Activated CD4-positive, alpha-beta T cell treated with anti-CD3 and anti-CD28 coated beads, Interleukin-2, amount 50 U/mL, for 4 hours (primary cell): Measurements from ENCODE around the gene BFSP2.

ENCODE experiments used
- DNase-seq, 2 experiments: peaks; one replicate each; pipeline ENCODE4 v3.0.0-alpha.2; 2020

BFSP2 gene, protein sequence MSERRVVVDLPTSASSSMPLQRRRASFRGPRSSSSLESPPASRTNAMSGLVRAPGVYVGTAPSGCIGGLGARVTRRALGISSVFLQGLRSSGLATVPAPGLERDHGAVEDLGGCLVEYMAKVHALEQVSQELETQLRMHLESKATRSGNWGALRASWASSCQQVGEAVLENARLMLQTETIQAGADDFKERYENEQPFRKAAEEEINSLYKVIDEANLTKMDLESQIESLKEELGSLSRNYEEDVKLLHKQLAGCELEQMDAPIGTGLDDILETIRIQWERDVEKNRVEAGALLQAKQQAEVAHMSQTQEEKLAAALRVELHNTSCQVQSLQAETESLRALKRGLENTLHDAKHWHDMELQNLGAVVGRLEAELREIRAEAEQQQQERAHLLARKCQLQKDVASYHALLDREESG

DNA sequence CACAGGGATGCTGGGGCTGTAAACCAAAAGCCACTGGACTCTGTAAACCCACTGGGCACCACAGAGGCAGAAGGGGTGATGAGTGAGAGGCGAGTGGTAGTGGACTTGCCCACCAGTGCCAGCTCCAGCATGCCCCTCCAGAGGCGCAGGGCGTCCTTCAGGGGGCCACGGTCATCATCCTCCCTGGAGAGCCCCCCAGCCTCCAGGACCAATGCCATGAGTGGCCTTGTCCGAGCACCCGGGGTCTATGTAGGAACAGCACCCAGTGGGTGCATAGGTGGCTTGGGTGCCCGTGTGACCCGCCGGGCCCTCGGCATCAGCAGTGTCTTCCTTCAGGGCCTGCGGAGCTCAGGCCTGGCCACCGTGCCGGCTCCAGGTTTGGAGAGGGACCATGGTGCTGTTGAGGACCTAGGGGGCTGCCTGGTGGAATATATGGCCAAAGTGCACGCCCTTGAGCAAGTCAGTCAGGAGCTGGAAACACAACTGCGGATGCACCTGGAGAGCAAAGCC is at the start of gene BFSP2:
TSS of gene BFSP2 (plus strand) at position 51 of the 510 bp plus-strand sequence. CDS start at position 79, 28 bp downstream.
- DNase-seq = no peak

- DNase-seq = no peak
Observed at GRCh38 chr3:133354721-133355120, 45.1 kb upstream of the BFSP2 start.

- DNase-seq = no peak
Observed at GRCh38 chr3:133360476-133360875, 39.4 kb upstream of the BFSP2 start.

DNA sequence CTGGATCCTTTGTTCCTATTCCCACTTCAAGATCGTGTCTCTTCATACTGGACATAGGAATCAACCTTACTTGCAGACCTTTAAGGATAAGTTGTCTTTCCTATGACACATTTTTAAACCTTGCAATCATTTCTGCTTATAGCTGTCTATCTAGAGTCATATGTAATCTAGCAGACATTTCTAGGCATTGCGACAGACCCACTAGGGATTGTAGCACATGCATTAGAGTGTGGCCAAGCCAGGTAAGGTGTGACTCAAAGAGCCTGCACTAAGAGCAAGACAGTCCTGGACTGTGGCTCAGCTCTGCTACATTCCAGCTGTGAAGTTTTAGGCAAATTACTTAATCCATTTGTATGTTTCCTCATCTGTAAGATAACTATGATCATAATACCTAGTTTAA is 38.8 kb upstream of the BFSP2 start:
- no peak for DNase-seq

DNA sequence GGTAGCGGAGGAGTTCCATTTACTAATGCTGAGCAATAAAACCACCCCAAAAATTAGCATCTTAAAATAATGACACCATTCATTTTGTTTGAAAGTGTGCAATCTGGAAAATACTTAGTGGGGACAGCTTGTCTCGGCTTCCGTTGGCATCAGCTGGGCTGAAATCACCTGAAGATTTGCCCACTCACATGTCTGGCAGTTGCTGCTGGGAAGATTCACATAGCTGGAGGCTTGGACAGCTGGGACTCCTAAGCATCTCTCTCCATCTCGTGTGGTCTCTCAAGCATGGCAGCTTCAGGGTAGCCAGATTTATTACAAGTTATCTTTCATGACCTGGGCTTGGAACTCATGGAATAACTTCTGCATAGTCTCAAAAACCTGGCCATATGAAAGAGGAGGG is 38.4 kb upstream of the BFSP2 start:
- DNase-seq = no peak

- no peak for DNase-seq
Observed at GRCh38 chr3:133362539-133362938, 37.3 kb upstream of the BFSP2 start.

- no peak for DNase-seq
Observed at GRCh38 chr3:133364704-133365103, 35.2 kb upstream of the BFSP2 start.

- no peak for DNase-seq
Observed at GRCh38 chr3:133366921-133367320, 32.9 kb upstream of the BFSP2 start.

- no peak for DNase-seq
Observed at GRCh38 chr3:133367403-133367802, 32.5 kb upstream of the BFSP2 start.

GRCh38 chr3:133367956-133368355 is 31.9 kb upstream of the BFSP2 start:
- DNase-seq = no peak

DNA sequence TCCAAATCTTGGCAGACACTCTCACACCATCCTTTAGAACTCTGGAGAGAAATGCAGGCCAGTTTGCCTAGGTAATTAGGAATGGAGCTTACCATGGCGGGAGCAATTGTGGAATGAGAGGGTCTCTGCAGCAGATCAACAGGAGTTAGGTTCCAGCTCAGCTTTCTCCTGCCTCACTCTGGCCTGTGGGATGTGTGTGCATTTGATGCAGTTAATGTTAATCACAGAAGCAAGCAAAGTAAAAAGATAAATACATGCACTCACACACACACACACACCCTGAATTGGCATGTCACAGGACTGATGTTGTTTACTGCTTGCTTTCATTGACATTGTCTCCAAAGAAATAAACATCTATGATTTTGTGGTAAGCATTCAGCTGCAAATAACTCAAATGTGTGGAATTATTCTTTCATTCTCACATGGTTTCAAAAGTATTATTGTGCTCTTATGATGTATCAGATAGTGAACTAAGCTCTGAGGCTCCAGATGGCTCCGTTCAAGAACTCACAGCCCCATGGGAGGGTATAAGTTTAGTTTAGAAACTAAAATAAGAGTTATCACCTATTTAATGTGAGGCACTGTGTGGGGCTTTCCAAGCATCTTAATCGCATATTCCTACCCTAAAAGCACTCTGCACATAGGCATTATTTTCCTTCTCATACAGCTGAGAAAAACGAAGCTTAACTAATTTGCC is 31.3 kb upstream of the BFSP2 start:
- no peak for DNase-seq

DNA sequence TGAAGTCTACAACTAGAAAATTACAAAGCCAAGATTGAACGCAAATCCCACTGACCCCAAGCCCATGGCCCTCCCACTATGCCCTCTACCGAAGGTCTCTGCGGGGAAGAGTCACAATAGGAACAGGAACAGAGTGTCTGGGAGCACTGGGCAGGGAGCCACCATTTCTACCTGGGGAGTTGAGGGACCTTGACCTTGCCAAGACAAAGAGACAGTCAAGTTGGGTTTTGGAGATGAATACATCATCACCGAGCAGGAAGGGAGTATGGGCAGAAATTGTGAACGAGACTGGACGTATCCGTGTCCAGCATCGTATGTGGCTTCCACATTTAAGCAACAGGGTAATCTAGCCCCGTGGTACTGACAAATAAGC is 30.8 kb upstream of the BFSP2 start:
- no peak for DNase-seq

GRCh38 chr3:133371181-133371580 is 28.7 kb upstream of the BFSP2 start:
- DNase-seq = no peak

- no peak for DNase-seq
Observed at GRCh38 chr3:133371676-133372075, 28.2 kb upstream of the BFSP2 start.

DNA sequence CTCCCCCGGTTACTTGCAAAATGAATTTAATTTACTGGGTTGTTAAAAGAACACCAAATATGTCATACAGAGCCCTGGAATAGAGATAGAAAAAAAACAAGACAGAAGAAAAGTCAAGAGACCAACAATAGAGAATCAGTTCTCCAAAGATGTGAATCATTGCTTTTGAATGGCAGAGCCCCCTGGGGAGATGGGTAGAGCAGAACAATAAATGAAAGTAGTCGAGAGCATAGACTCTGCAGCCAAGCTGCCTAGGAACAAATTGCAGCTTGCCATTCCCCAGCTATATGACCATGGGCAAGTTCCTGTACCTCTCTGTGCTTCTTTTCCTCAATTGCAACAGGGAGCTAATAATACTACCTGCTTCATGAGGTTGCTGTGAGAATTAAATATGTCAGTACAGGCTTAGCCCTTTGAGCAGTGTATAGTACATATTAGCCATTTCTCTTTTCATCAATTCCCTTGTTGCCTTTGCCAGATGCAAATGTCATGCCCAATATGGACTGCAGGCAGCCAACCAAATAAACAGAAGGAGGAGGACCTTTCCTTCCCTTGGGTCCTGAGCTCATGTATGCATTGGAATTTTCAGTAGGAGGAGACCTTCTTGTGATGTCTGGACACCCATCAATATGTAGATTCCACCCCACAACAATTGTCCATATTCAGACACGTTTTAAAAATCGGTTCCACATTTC is 25.0 kb upstream of the BFSP2 start:
- DNase-seq = no peak

- no peak for DNase-seq
Observed at GRCh38 chr3:133375403-133375745, 24.5 kb upstream of the BFSP2 start.

GRCh38 chr3:133376810-133377209 is 23.0 kb upstream of the BFSP2 start:
- DNase-seq = no peak

GRCh38 chr3:133377396-133377795 is 22.5 kb upstream of the BFSP2 start:
- DNase-seq = no peak

DNA sequence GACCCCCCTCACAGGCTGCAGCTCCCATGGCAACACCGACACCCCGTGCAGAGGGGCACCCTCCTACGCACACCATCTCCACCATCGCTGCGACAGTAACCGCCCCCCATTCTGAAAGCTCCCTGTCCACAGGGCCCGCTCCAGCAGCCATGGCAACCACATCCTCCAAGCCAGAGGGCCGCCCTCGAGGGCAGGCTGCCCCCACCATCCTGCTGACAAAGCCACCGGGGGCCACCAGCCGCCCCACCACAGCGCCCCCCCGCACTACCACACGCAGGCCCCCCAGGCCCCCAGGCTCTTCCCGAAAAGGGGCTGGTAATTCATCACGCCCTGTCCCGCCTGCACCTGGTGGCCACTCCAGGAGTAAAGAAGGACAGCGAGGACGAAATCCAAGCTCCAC is 19.9 kb upstream of the BFSP2 start:
- no peak for DNase-seq

DNA sequence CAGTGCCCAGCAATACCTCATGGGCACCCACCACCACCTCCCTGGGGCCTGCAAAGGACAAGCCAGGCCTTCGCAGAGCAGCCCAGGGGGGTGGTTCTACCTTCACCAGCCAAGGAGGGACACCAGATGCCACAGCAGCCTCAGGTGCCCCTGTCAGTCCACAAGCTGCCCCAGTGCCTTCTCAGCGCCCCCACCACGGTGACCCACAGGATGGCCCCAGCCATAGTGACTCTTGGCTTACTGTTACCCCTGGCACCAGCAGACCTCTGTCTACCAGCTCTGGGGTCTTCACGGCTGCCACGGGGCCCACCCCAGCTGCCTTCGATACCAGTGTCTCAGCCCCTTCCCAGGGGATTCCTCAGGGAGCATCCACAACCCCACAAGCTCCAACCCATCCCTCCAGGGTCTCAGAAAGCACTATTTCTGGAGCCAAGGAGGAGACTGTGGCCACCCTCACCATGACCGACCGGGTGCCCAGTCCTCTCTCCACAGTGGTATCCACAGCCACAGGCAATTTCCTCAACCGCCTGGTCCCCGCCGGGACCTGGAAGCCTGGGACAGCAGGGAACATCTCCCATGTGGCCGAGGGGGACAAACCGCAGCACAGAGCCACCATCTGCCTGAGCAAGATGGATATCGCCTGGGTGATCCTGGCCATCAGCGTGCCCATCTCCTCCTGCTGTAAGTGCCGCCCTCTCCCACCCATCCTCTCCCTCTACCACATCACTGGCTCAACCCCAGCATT is 19.2 kb upstream of the BFSP2 start:
- no peak for DNase-seq

GRCh38 chr3:133381346-133382109 is 18.3 kb upstream of the BFSP2 start:
- DNase-seq = no peak

- DNase-seq = no peak
Observed at GRCh38 chr3:133383175-133383574, 16.7 kb upstream of the BFSP2 start.
